PC-3 (cell line): ENCODE results near the gene E2F1. TPM values are rescaled to one million over a fixed set of nuclear protein-coding genes. Genes with fewer than 3 reads are reported as not detected.

Experiments used
- ATAC-seq: fragments of 200-7000 bp; cut with Tn5 transposase; 2 replicates; pipeline ENCODE4 v1.9.1; 2020; ENCODE audit warnings: mild to moderate bottlenecking, moderate library complexity
- BruUV-seq: library from RNA; stranded (reverse); fragments of 400-500 nt; replicated peaks from 2 replicates; lab custom pipeline; 2021; lab: Mats Ljungman, UMichigan
- CTCF ChIA-PET: fragments of 300-600 bp; sonication (Branson Sonifier 250); formaldehyde crosslinking; loops from one replicate; lab custom pipeline; 2022; ENCODE audit warnings: antibody characterized with exemption; lab: Charles Lee
- POLR2A ChIA-PET: fragments of 300-600 bp; sonication (Branson Sonifier 250); formaldehyde crosslinking; loops from one replicate; lab custom pipeline; 2022; ENCODE audit warnings: antibody characterized with exemption; ENCODE audit not compliant: unreplicated experiment; lab: Charles Lee
- DNase-seq: peaks from one replicate; pipeline ENCODE4 v3.0.0-alpha.2; 2015
- H2AFZ ChIP-seq: fragments of 300-600 bp; sonication (generic); 2 replicates; pipeline ENCODE4 v1.6.0; 2016; ENCODE audit warnings: antibody characterized with exemption, low read length
- H3F3A ChIP-seq: fragments of 300-600 bp; sonication (generic); one replicate; pipeline ENCODE4 v1.6.0; 2017; ENCODE audit warnings: antibody characterized with exemption, low read length, control low read depth, mild to moderate bottlenecking; ENCODE audit not compliant: unreplicated experiment
- H3K27ac ChIP-seq: fragments of 300-600 bp; sonication (generic); 2 replicates; pipeline ENCODE4 v1.5.1; 2016; ENCODE audit warnings: mild to moderate bottlenecking, low read length
- H3K27me3 ChIP-seq: fragments of 300-600 bp; sonication (generic); 2 replicates; pipeline ENCODE4 v1.6.1; 2016; ENCODE audit warnings: low read length, mixed read lengths
- H3K36me3 ChIP-seq: fragments of 300-600 bp; sonication (generic); 2 replicates; pipeline ENCODE4 v1.6.1; 2016; ENCODE audit warnings: low read depth, mixed run types, low read length, mixed read lengths
- H3K4me1 ChIP-seq: fragments of 300-600 bp; sonication (generic); 2 replicates; pipeline ENCODE4 v1.5.1; 2016; ENCODE audit warnings: low read length; ENCODE audit not compliant: insufficient read depth
- H3K4me2 ChIP-seq: fragments of 300-600 bp; sonication (generic); 2 replicates; pipeline ENCODE4 v1.6.0; 2016; ENCODE audit warnings: low read length
- H3K4me3 ChIP-seq: fragments of 300-600 bp; sonication (generic); 2 replicates; pipeline ENCODE4 v1.5.1; 2016; ENCODE audit warnings: mild to moderate bottlenecking, low read length, mixed read lengths
- H3K79me2 ChIP-seq: fragments of 300-600 bp; sonication (generic); 2 replicates; pipeline ENCODE4 v1.6.1; 2017; ENCODE audit warnings: low read length, mixed read lengths
- H3K9ac ChIP-seq: fragments of 300-600 bp; sonication (generic); 2 replicates; pipeline ENCODE4 v1.6.0; 2016; ENCODE audit warnings: mild to moderate bottlenecking, low read length
- H3K9me2 ChIP-seq: fragments of 300-600 bp; sonication (generic); replicated peaks from 2 replicates; pipeline ENCODE4 v1.6.1; 2016; ENCODE audit warnings: mixed run types, low read length, mixed read lengths
- H3K9me3 ChIP-seq: fragments of 300-600 bp; sonication (generic); 2 replicates; pipeline ENCODE4 v1.6.1; 2016; ENCODE audit warnings: low read length, mixed read lengths
- H4K20me1 ChIP-seq: fragments of 300-600 bp; sonication (generic); 2 replicates; pipeline ENCODE4 v1.6.1; 2016; ENCODE audit warnings: low read length, mixed read lengths
- CTCF ChIP-seq: fragments of 300-600 bp; sonication (generic); conservative IDR thresholded peaks from 2 replicates; pipeline ENCODE4 v1.5.1; 2017; ENCODE audit warnings: antibody characterized with exemption, low read depth, mild to moderate bottlenecking, low read length
- EZH2 ChIP-seq: fragments of 300-600 bp; sonication (generic); IDR thresholded peaks from one replicate; pipeline ENCODE4 v1.6.1; 2017; ENCODE audit warnings: antibody characterized with exemption, mild to moderate bottlenecking, low read length; ENCODE audit not compliant: unreplicated experiment
- EZH2phosphoT487 ChIP-seq: fragments of 300-600 bp; sonication (generic); IDR thresholded peaks from 2 replicates; pipeline ENCODE4 v1.6.1; 2018; ENCODE audit warnings: mild to moderate bottlenecking, antibody characterized with exemption, low read length, borderline replicate concordance
- intact Hi-C: fragments of 100-400 bp; cut with micrococcal nuclease; formaldehyde crosslinking; loops from 2 replicates; pipeline ENCODE4 v1.9.0; 2023
- total RNA-seq: library from RNA; depleted of rRNA; stranded (reverse); fragments of >200 nt; gene quantifications from 2 replicates; pipeline ENCODE4 v1.2.3, GENCODE V29; 2014

The E2F1 gene
- total RNA-seq, 1 experiment from 2014 or later, result 63.7 TPM

GRCh38 chr20:33679758-33680485 lies 6.3 kb downstream of the E2F1 start:
- no peaks in the 10 kb centered on the region for H3K9me2 ChIP-seq
- no peak overlapping the region for H3K4me2 ChIP-seq
- DNase-seq (no peak), ATAC-seq (no peak)
- no peak overlapping the region for H3K9ac ChIP-seq
- ChIA-PET POLR2A (no interaction called here), CTCF (interaction anchor here (0.6 kb wide), 1 partner anchor 113 kb away, joined by 3 read pairs; no protein-coding TSS in a partner anchor)
- H3F3A ChIP-seq, result peaks cover 5% of the 10 kb centered on the region
- peaks cover 26% of the 10 kb centered on the region for H4K20me1 ChIP-seq
- H3K9me3 ChIP-seq, result no peaks in the 10 kb centered on the region
- peaks cover 4% of the 10 kb centered on the region for H3K36me3 ChIP-seq
- H3K4me1 ChIP-seq, result peaks cover 11% of the 10 kb centered on the region
- intact Hi-C loops, result loop anchor here (10.0 kb wide), 1 partner anchor 105 kb away; no protein-coding TSS in a partner anchor
- no peak overlapping the region for H2AFZ ChIP-seq
- TF ChIP-seq EZH2 (no peak), EZH2phosphoT487 (no peak), CTCF (no peak)
- no peaks in the 10 kb centered on the region for H3K27me3 ChIP-seq
- no peak overlapping the region for H3K27ac ChIP-seq
- peaks cover 36% of the 10 kb centered on the region for H3K79me2 ChIP-seq
- no peak overlapping the region for H3K4me3 ChIP-seq
- no TSS peak for BruUV-seq

- no peak overlapping the region for H3K4me2 ChIP-seq
- H3K36me3 ChIP-seq, result peaks cover 4% of the 10 kb centered on the region
- intact Hi-C loops, result no loop called here
- no peaks in the 10 kb centered on the region for H3K27me3 ChIP-seq
- no peaks in the 10 kb centered on the region for H3K9me3 ChIP-seq
- TF ChIP-seq EZH2phosphoT487 (no peak), CTCF (no peak), EZH2 (no peak)
- H3K27ac ChIP-seq, result no peak overlapping the region
- H2AFZ ChIP-seq, result no peak overlapping the region
- no peak overlapping the region for H3K9ac ChIP-seq
- peaks cover 5% of the 10 kb centered on the region for H3F3A ChIP-seq
- DNase-seq (no peak), ATAC-seq (no peak)
- POLR2A ChIA-PET, result interaction anchor here (0.6 kb wide), 1 partner anchor 9 kb away, joined by 16 read pairs; no protein-coding TSS in a partner anchor
- peaks cover 14% of the 10 kb centered on the region; the same call in 1 of the 2 replicates for H4K20me1 ChIP-seq
- no peaks in the 10 kb centered on the region for H3K9me2 ChIP-seq
- BruUV-seq, result no TSS peak
- H3K4me1 ChIP-seq, result peaks cover 13% of the 10 kb centered on the region
- CTCF ChIA-PET, result interaction anchor here (0.6 kb wide), 1 partner anchor 221 kb away, joined by 3 read pairs; no protein-coding TSS in a partner anchor
- H3K79me2 ChIP-seq, result peaks cover 31% of the 10 kb centered on the region
- no peak overlapping the region for H3K4me3 ChIP-seq
These were observed 8.0 kb downstream of the E2F1 start for GRCh38 chr20:33677991-33678702.
